OCI-LY1 (cell line): ENCODE results near the gene CTXN1.
A peak's percentile ranks its signal among the peaks of the same experiment; 100 is the strongest.

Source experiments
- H2AFZ ChIP-seq: fragments of 200-600 bp; sonication (generic), shearing (Covaris generic); 2 replicates; pipeline ENCODE4 v1.6.0; 2014; ENCODE audit warnings: antibody characterized with exemption, mild to moderate bottlenecking, low read length
- H3F3A ChIP-seq: fragments of 200-600 bp; sonication (generic), shearing (Covaris generic); 2 replicates; pipeline ENCODE4 v1.6.0; 2014; ENCODE audit warnings: mild to moderate bottlenecking, antibody characterized with exemption, low read length, moderate library complexity; ENCODE audit not compliant: insufficient read depth
- H3K27ac ChIP-seq: fragments of 200-600 bp; sonication (generic); 2 replicates; pipeline ENCODE4 v1.5.1; 2014; ENCODE audit warnings: low read length, mixed run types, mild to moderate bottlenecking, low read depth; ENCODE audit not compliant: poor library complexity, severe bottlenecking
- H3K27me3 ChIP-seq: fragments of 200-600 bp; sonication (generic); 2 replicates; pipeline ENCODE4 v1.6.0; 2014; ENCODE audit warnings: antibody characterized with exemption, mild to moderate bottlenecking, low read length, moderate library complexity; ENCODE audit not compliant: insufficient read depth
- H3K36me3 ChIP-seq: fragments of 200-600 bp; sonication (generic); 2 replicates; pipeline ENCODE4 v1.6.1; 2014; ENCODE audit warnings: mild to moderate bottlenecking, antibody characterized with exemption, low read length, moderate library complexity, mixed read lengths; ENCODE audit not compliant: insufficient read depth
- H3K4me1 ChIP-seq: fragments of 200-600 bp; sonication (generic); 2 replicates; pipeline ENCODE4 v1.5.1; 2014; ENCODE audit warnings: mild to moderate bottlenecking, low read length, moderate library complexity; ENCODE audit not compliant: insufficient read depth, severe bottlenecking
- H3K4me2 ChIP-seq: fragments of 200-600 bp; sonication (generic), shearing (Covaris generic); 2 replicates; pipeline ENCODE4 v1.6.1; 2014; ENCODE audit warnings: low read length
- H3K4me3 ChIP-seq: fragments of 200-600 bp; sonication (generic); 2 replicates; pipeline ENCODE4 v1.5.1; 2014; ENCODE audit warnings: low read length, low read depth, mild to moderate bottlenecking, mixed read lengths; ENCODE audit not compliant: poor library complexity, severe bottlenecking
- H3K79me2 ChIP-seq: fragments of 200-600 bp; shearing (Covaris generic); 2 replicates; pipeline ENCODE4 v1.6.1; 2016; ENCODE audit warnings: mixed run types, low read length, mixed read lengths; ENCODE audit not compliant: insufficient read depth
- H3K9ac ChIP-seq: fragments of 200-600 bp; sonication (generic), shearing (Covaris generic); 2 replicates; pipeline ENCODE4 v1.6.1; 2014; ENCODE audit warnings: mild to moderate bottlenecking, low read length, mixed read lengths
- H3K9me2 ChIP-seq: fragments of 200-600 bp; sonication (generic), shearing (Covaris generic); 2 replicates; pipeline ENCODE4 v1.6.1; 2014; ENCODE audit warnings: low read depth, mild to moderate bottlenecking, low read length, mixed read lengths
- H3K9me3 ChIP-seq: fragments of 200-600 bp; shearing (Covaris generic); 2 replicates; pipeline ENCODE4 v1.6.1; 2014; ENCODE audit warnings: low read length, mixed read lengths
- H4K20me1 ChIP-seq: fragments of 200-600 bp; sonication (generic), shearing (Covaris generic); 2 replicates; pipeline ENCODE4 v1.6.0; 2016; ENCODE audit warnings: mild to moderate bottlenecking, low read length; ENCODE audit not compliant: insufficient read depth
- EZH2 ChIP-seq: fragments of 200-600 bp; sonication (generic), shearing (Covaris generic); IDR thresholded peaks from 2 replicates; pipeline ENCODE4 v1.8.0; 2017; ENCODE audit warnings: borderline replicate concordance, mixed run types, mild to moderate bottlenecking, antibody characterized with exemption, low read length, moderate library complexity, mixed read lengths
- TF ChIP-seq, protein P1 (sequence below): fragments of 200-600 bp; sonication (generic), shearing (Covaris generic); IDR thresholded peaks from 2 replicates; pipeline ENCODE4 v1.5.1; 2017; ENCODE audit warnings: mild to moderate bottlenecking, antibody characterized with exemption, low read length, moderate library complexity, mixed read lengths

The CTXN1 gene

DNA sequence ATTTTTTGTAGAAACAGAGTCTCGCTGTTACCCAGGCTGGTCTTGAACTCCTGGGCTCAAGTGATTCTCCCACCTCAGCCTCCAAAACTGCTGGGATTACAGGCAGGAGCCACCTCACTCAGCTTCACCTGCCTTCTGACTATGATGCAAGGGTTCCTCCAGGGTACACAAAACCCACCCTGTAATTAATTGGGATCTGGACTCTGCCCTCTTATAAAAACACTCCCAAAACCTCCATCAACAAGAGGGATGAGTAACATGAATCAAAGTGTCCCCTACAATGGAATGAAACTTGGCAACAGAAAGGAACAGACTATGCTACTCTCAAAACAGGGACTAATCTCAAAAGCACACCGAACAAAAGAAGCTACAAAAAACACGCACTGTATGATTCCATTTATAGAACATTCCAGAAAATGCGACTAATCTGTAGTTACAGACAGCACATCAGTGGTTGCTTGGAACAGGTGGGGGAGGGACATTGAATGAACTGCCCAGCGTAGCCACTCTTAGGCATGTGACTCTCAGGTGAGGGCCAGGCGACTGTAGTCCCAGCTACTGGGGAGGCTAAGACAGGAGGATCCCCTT lies 48.6 kb downstream of the CTXN1 start:
- H3K27ac ChIP-seq = no peak overlapping the region
- no peak overlapping the region for H3K4me3 ChIP-seq
- no peak overlapping the region for H2AFZ ChIP-seq
- no peaks in the 10 kb centered on the region for H3K9me3 ChIP-seq
- H3K4me2 ChIP-seq = no peak overlapping the region
- H3K9me2 ChIP-seq = no peaks in the 10 kb centered on the region
- no peak overlapping the region for H3K9ac ChIP-seq
- H3K27me3 ChIP-seq = no peaks in the 10 kb centered on the region
- H3F3A ChIP-seq = no peaks in the 10 kb centered on the region
- H3K4me1 ChIP-seq = no peaks in the 10 kb centered on the region
- H4K20me1 ChIP-seq = no peaks in the 10 kb centered on the region
- no peaks in the 10 kb centered on the region for H3K79me2 ChIP-seq
- H3K36me3 ChIP-seq = no peaks in the 10 kb centered on the region
- no peak for TF ChIP-seq EZH2
- TF ChIP-seq, protein P1, sequence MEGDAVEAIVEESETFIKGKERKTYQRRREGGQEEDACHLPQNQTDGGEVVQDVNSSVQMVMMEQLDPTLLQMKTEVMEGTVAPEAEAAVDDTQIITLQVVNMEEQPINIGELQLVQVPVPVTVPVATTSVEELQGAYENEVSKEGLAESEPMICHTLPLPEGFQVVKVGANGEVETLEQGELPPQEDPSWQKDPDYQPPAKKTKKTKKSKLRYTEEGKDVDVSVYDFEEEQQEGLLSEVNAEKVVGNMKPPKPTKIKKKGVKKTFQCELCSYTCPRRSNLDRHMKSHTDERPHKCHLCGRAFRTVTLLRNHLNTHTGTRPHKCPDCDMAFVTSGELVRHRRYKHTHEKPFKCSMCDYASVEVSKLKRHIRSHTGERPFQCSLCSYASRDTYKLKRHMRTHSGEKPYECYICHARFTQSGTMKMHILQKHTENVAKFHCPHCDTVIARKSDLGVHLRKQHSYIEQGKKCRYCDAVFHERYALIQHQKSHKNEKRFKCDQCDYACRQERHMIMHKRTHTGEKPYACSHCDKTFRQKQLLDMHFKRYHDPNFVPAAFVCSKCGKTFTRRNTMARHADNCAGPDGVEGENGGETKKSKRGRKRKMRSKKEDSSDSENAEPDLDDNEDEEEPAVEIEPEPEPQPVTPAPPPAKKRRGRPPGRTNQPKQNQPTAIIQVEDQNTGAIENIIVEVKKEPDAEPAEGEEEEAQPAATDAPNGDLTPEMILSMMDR = no peak

DNA sequence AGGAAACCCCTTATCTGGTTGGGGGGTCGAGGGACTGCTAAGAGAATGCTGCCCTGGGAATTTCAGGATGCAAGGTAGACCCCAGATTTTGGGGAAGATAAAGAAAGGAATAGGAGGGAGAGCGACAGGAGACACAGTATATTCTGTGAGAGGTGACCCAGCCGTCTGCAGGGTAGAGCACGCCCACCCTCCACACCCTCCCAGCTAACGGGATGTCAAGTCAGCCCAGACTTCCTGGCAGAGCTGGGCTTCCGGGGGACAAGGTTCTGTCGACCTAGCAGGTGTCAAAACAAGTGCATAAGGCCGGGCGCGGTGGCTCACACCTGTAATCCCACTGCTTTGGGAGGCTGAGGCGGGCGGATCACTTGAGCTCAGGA lies 51.0 kb downstream of the CTXN1 start:
- no peaks in the 10 kb centered on the region for H3K9me3 ChIP-seq
- TF ChIP-seq EZH2 = no peak
- TF ChIP-seq, protein P1 = no peak
- H3K36me3 ChIP-seq = no peaks in the 10 kb centered on the region
- H2AFZ ChIP-seq = no peak overlapping the region
- H3K9me2 ChIP-seq = no peaks in the 10 kb centered on the region
- H3F3A ChIP-seq = 0 out of 2 replicates have a peak, but pooled peaks cover 3% of the 10 kb centered on the region
- no peaks in the 10 kb centered on the region for H3K27me3 ChIP-seq
- H3K4me2 ChIP-seq = peak overlapping the region; percentile 38; the same call in 1 of the 2 replicates
- no peaks in the 10 kb centered on the region for H3K79me2 ChIP-seq
- no peak overlapping the region for H3K27ac ChIP-seq
- no peaks in the 10 kb centered on the region for H4K20me1 ChIP-seq
- peaks cover under 1% of the 10 kb centered on the region for H3K4me1 ChIP-seq
- H3K9ac ChIP-seq = no peak overlapping the region
- H3K4me3 ChIP-seq = peak overlapping the region; percentile 21
